Aorta (tissue), 5 donors: ENCODE data around the gene CRTC1. TPM values are rescaled to one million over a fixed set of nuclear protein-coding genes. Genes with fewer than 3 reads are reported as not detected.

Source experiments
- ATAC-seq: fragments of 200-7000 bp; cut with Tn5 transposase; one replicate; pipeline ENCODE4 v1.9.1; 2022; ENCODE audit warnings: moderate library complexity; ENCODE audit not compliant: low FRiP score
- DNase-seq, 2 donors: peaks; one replicate each; pipeline ENCODE4 v3.0.0-alpha.2; 2020
- H3K27ac ChIP-seq, 2 donors: one replicate each; pipeline ENCODE4 v1.5.1; 2013; ENCODE audit warnings: low read length in 2 of 2, mild to moderate bottlenecking in 2 of 2, moderate library complexity in 2 of 2, control low read depth in 1 of 2, inconsistent platforms in 1 of 2, low read depth in 1 of 2
- H3K27me3 ChIP-seq, 2 donors: one replicate each; pipeline ENCODE4 v1.6.1; 2013; ENCODE audit warnings: control low read depth in 1 of 2, low read length in 1 of 2, mild to moderate bottlenecking in 1 of 2, moderate library complexity in 1 of 2; ENCODE audit not compliant: insufficient read depth in 2 of 2, control insufficient read depth in 1 of 2
- H3K36me3 ChIP-seq, 2 donors: one replicate each; pipeline ENCODE4 v1.6.1; 2013; ENCODE audit warnings: control low read depth in 1 of 2, low read length in 1 of 2, mild to moderate bottlenecking in 1 of 2; ENCODE audit not compliant: insufficient read depth in 2 of 2, control insufficient read depth in 1 of 2
- H3K4me1 ChIP-seq, 2 donors: one replicate each; pipeline ENCODE4 v1.6.1; 2013; ENCODE audit warnings: low read length in 2 of 2, control low read depth in 1 of 2, mild to moderate bottlenecking in 1 of 2, moderate library complexity in 1 of 2; ENCODE audit not compliant: insufficient read depth in 2 of 2, control insufficient read depth in 1 of 2
- H3K4me3 ChIP-seq, 2 donors: one replicate each; pipeline ENCODE4 v1.5.1; 2013; ENCODE audit warnings: low read length in 2 of 2, control low read depth in 1 of 2, mild to moderate bottlenecking in 1 of 2
- H3K9me3 ChIP-seq: one replicate; pipeline ENCODE4 v1.6.1; 2013; ENCODE audit warnings: mild to moderate bottlenecking, low read length; ENCODE audit not compliant: control insufficient read depth
- WGBS, 2 donors: extraction: QIAGEN DNeasy Blood & Tissue Kit; methylation state at CpG; one replicate each; pipeline ENCODE4 v1.1.7; 2013; 5-methylcytosine and 5-hydroxymethylcytosine counted together
- intact Hi-C, 2 donors: fragments of 100-400 bp; cut with DNase I; formaldehyde crosslinking; loops; one replicate each; pipeline versions ENCODE4 v1.14.2 to v1.15.0; 2022
- polyA plus RNA-seq, 2 donors: library from polyadenylated mRNA; stranded (reverse); fragments of 200-250 nt; gene quantifications; one replicate each; pipeline ENCODE4 v1.2.3, GENCODE V29; 2013
- total RNA-seq, 2 donors: library from RNA; stranded (reverse); fragmentation: NEBNext Ultra II Directional; extraction: Animal tissue kit (Norgen Biotek cat#: 25700); gene quantifications; one replicate each; pipeline ENCODE4 v1.2.1, GENCODE V29; 2021
- donor health status: healthy with polysubstance abuse.
- donor health status: Bipolar disorder and iron deficiency.
- donor health status: DM: no; HTN: no; CAD: no.
- donor health status: DM: no; HTN: no; CAD: no.
- donor health status: DM: yes; HTN: yes; CAD: no.

CRTC1 gene
- total and polyA plus RNA-seq, 4 donors: 3.6 to 16.5 (median 10.7) TPM

- H3K4me1 ChIP-seq: no peaks in the 10 kb centered on the region
- ATAC-seq (no peak), DNase-seq (no peak)
- H3K36me3 ChIP-seq: no peaks in the 10 kb centered on the region
- no peak overlapping the region for H3K4me3 ChIP-seq
- intact Hi-C loops: no loop called here
- no peaks in the 10 kb centered on the region for H3K27me3 ChIP-seq
- WGBS, 2 donors: 89 to 90% methylated on average over 24 of the region's 24 CpGs
- H3K27ac ChIP-seq: no peak overlapping the region
- H3K9me3 ChIP-seq: no peaks in the 10 kb centered on the region
These were observed 85.8 kb downstream of the CRTC1 start for GRCh38 chr19:18768997-18769891.

DNA sequence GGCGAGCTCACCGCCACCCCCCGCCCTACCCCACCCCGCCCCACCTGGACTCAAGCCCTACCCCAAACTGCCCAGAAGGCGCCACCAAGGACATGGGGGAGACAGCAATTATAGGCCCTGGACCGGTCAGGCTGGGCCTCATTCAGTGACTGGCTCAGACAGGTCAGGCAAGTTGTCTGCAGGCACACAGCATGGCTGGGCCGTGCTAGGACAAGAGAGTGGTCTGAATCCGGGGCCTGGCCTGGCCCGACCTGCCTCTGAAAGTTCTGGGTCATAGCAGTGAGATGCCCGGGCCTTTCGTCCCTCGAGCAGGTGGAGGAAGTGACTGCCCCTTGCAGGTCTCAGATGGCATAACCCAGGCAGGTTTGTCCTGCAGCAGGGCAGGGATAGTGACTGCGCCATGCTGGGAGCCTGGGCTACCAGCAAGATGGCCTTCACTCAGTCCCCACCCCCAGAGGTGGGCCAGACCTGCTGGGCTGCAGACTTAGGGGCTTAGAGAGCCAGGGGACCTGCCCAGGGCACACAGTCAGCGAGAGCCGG lies 86.6 kb downstream of the CRTC1 start:
- Histone ChIP-seq H3K36me3 (no peaks in the 10 kb centered on the region), H3K27ac (no peak overlapping the region), H3K4me1 (no peaks in the 10 kb centered on the region), H3K9me3 (no peaks in the 10 kb centered on the region), H3K27me3 (no peaks in the 10 kb centered on the region), H3K4me3 (no peak overlapping the region)
- ATAC-seq (no peak), DNase-seq (no peak)
- WGBS, 2 donors: 92 to 95% methylated on average over 15 of the region's 15 CpGs
- intact Hi-C loops: no loop called here

DNA sequence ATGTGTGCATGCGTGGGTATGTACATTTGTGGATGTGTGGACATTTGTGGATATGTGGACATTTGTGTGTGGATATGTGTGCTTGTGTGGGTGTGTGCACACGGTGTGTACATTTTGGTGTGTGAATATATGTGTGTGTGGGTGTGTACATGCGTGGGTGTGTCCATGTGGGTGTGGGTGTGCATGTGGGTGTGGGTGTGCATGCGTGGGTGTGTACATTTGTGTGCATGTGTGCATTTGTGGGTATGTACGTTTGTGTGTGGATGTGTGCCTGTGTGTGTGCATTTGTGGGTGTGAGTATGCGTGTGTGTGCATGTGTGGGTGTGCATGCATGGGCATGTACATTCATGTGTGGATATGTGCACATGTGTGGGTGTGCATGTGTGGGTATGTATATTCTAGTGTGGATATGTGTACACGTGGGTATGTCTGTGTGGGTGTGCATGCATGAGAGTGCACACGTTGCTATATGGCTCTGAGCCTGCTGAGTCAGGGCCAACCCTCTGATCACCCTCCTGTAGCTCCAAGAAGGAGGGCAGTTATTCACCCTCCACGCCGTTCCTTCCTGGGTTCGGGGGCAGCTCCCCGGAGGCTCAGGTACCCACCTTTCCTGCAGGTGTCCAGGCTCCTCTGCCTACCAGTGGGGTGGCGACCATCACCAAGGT lies 87.3 kb downstream of the CRTC1 start:
- no peak for ATAC-seq
- no peaks in the 10 kb centered on the region for H3K9me3 ChIP-seq
- no peaks in the 10 kb centered on the region for H3K36me3 ChIP-seq
- no peak for DNase-seq
- H3K4me1 ChIP-seq: no peaks in the 10 kb centered on the region
- no peak overlapping the region for H3K4me3 ChIP-seq
- H3K27ac ChIP-seq: no peak overlapping the region
- intact Hi-C loops: no loop called here
- H3K27me3 ChIP-seq: no peaks in the 10 kb centered on the region
- 80 to 82% methylated on average over 13 of the region's 13 CpGs for WGBS, 2 donors

DNA sequence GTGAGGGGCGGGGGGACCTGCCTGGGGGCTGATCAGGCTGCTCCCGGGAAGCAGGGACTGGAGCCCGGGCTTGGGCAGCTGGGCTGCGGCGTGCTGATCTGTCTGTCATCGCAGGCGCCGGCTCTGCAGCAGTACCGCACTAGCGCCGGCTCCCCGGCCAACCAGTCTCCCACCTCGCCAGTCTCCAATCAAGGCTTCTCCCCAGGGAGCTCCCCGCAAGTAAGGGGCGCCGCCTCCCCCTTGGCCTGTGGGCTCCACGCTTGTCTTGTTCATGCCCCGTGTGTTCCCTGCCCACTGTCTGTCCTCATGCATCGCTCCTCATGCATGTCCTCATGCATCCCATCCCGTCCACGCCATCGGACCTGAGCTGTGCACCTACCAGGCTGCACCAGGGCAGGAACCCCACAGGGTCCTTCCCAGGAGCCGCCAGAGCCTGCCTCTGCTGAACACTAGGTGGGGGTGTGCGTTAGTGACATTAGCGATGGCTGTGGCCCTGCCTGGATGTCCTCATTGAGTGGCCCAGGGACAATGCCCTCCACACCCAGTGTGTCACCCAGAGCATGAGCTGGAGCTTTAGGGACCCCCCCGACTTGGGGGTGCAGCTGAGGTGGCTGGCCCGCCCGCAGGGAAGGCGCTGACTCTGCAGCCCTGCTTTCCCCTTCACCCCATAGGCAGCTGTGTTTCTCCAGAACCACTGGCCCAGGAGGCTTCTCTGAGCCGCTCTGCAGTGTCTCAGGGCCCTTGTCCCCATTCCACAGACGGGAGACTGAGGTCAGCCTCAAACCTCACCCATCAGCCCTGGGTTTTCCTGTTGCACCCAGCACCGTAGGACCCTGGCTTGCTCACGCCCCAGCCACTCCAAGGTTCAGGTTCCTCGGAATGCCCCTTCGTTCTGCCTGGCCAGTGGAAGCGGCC lies 88.1 kb downstream of the CRTC1 start:
- Histone ChIP-seq H3K27ac (no peak overlapping the region), H3K27me3 (no peaks in the 10 kb centered on the region), H3K4me3 (no peak overlapping the region), H3K9me3 (no peaks in the 10 kb centered on the region), H3K36me3 (no peaks in the 10 kb centered on the region), H3K4me1 (no peaks in the 10 kb centered on the region)
- WGBS, 2 donors: 89 to 91% methylated on average over 29 to 36 of the region's 36 CpGs
- intact Hi-C loops: no loop called here
- DNase-seq (no peak), ATAC-seq (no peak)

- ATAC-seq (no peak), DNase-seq (no peak)
- Histone ChIP-seq H3K4me3 (no peak overlapping the region), H3K27me3 (no peaks in the 10 kb centered on the region), H3K9me3 (no peaks in the 10 kb centered on the region), H3K36me3 (no peaks in the 10 kb centered on the region), H3K4me1 (no peaks in the 10 kb centered on the region), H3K27ac (no peak overlapping the region)
- intact Hi-C loops: no loop called here
- WGBS, 2 donors: 88 to 90% methylated on average over 27 of the region's 27 CpGs
These were observed 89.4 kb downstream of the CRTC1 start for GRCh38 chr19:18772620-18773587.

DNA sequence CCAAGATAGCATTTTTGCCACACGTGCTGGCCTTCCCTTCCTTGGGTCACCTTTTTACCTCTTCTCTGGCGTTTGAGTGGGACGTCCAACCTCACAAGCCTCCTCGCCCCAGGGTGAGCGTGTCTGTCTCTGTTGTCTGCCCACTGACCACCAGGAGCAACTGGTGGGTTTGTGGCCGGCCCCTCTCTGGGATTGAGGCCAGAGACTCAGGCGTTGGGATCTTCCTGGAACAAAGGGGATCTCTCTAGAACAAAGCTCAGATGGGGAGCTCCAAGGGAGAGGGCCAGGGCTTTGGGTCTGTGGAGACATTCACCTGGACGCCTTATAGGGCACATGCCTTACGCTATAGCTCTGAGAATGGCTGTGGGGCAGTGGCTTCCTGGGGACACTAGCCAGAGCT lies 90.2 kb downstream of the CRTC1 start:
- H3K4me3 ChIP-seq: no peak overlapping the region
- no peaks in the 10 kb centered on the region for H3K36me3 ChIP-seq
- ATAC-seq (no peak), DNase-seq (no peak)
- no peaks in the 10 kb centered on the region for H3K4me1 ChIP-seq
- H3K9me3 ChIP-seq: no peaks in the 10 kb centered on the region
- no peaks in the 10 kb centered on the region for H3K27me3 ChIP-seq
- H3K27ac ChIP-seq: no peak overlapping the region
- intact Hi-C loops: no loop called here
- WGBS, 2 donors: 88 to 90% methylated on average over 9 of the region's 9 CpGs

- 94% methylated on average over 11 of the region's 11 CpGs for WGBS, 2 donors
- Histone ChIP-seq H3K36me3 (no peaks in the 10 kb centered on the region), H3K4me1 (no peaks in the 10 kb centered on the region), H3K9me3 (no peaks in the 10 kb centered on the region), H3K27me3 (no peaks in the 10 kb centered on the region), H3K4me3 (no peak overlapping the region), H3K27ac (no peak overlapping the region)
- intact Hi-C loops: no loop called here
- DNase-seq (no peak), ATAC-seq (no peak)
These were observed 90.6 kb downstream of the CRTC1 start for GRCh38 chr19:18774107-18774506.
